Umbilical cord (tissue), 2 donors: ENCODE data around the gene ESAM. TPM values are rescaled to one million over a fixed set of nuclear protein-coding genes. Genes with fewer than 3 reads are reported as not detected.
"Not testable (repeated sequence)": the region's sequence is repeated elsewhere in the genome, so short reads cannot be mapped to it uniquely, and the experiment has no call there.

Source experiments
- DNase-seq: peaks from one replicate; pipeline ENCODE4 v3.0.0-alpha.2; 2015; ENCODE audit warnings: low spot score
- total RNA-seq: library from RNA; depleted of rRNA; stranded (reverse); fragments of >200 nt; gene quantifications from one replicate; pipeline ENCODE4 v1.2.3, GENCODE V29; 2014; ENCODE audit warnings: low replicate concordance; ENCODE audit not compliant: insufficient read depth

The ESAM gene
- total RNA-seq, 1 donor from 2014 or later: 9.4 TPM

DNA sequence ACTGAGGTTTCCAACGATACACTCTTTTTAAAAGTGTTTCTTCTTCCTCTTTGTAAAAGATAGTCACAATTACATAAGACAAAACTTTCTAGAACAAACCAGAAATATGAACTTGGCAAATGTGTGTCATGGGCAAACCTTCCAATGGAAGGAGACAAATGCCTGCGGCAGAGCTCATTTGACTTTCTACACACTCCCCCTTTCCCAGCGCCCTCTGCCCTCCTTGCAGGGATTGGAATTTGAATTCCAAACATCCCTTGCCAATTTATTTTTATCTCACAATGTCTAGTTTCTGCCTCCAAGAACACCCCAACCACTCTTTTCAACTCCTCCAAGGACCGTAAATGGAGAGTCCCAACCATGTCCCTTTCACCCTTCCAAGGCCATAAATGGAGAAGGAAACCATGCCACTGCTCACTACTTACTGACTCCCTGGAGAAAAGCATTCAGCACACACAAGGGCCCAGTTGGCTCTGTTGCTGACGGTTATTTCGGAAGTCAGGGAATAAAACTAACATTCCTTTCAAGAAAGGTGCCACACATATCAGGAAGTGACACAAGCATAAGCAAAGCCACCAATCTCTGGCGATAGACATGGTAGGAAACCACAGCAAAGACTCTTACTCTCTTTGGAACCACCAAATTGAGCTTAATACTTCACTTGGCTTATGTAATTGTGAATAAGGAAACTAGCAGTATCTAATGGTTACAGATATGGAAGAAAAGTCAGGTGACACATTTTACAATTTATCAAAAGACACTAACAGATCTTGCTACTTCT, 15.0 kb upstream of the ESAM start:
- DNase-seq: peak; percentile 37

DNA sequence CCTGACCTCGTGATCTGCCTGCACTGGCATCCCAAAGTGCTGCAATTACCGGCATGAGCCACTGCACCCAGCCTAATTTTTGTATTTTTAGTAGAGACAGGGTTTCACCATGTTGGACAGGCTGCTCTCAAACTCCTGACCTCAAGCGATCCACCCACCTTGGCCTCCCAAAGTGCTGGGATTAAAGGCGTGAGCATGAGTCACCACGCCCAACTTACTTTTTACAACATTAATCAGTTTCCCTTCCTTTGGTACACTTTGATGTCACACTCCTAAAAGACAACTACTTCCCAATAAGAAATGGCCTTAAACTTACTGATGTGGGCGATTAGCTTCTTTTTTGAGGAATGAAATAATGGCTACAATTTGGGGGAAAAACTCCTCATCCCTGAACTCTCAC, 8.9 kb upstream of the ESAM start:
- DNase-seq: not testable (repeated sequence)

DNA sequence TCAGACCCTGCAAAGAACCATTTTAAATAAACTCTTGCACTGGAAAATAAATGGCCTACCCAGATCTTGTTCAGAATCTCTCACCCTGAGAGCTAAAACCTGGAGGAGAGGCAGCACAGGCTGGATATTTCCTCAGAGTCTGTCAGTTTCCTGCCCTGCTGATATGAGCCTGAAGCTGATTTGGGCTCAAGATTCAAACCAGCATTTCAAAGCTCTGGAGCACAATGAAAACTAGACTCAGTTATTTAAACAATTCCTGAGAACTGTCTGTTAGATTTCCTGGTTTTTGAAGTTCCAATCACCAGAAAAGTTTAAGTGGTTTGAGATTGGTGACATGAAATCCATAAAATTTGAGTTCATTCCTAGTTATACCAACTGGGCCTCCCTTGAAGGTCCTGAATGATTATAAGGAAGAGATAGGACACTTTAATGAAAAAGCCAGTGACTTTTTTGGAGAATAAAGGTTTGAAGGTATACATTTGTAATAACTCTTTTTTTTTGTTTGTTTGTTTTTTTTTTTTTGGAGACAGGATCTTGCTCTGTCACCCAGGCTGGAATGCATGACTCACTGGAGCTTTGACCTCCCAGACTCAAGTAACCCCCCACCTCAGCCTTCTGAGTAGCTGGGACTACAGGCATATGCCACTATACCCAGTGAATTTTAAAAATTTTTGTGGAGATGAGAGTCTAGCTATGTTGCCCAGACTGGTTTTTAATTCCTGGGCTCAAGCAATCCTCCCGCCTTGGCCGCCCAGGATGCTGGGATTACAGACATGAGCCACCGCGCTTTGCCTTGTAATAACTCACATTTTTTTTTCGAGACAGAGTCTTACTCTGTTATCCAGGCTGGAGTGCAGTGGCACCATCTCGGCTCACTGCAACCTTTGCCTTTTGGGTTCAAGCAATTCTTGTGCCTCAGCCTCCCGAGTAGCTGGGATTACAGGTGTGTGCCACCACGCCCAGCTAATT, 8.0 kb upstream of the ESAM start:
- DNase-seq: no peak

DNA sequence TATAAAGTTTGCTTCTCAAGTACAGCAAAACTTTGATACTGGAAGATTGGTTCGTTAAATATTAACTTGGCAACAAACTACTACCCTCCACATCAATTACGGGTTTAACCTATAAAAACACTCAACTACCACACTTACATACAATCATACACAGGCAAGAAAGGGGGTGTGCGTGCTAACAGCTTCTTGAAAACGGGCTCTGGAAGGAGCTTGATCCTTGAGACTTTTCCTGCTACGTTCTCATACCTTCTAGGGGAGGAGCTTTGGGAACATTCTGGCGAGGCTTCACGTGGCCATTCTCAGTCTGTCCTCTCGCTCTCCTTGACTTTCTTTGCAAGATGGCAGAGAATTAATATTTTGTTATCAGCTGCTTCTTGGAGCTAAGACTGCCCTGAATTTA, 6.8 kb upstream of the ESAM start:
- DNase-seq: no peak

DNA sequence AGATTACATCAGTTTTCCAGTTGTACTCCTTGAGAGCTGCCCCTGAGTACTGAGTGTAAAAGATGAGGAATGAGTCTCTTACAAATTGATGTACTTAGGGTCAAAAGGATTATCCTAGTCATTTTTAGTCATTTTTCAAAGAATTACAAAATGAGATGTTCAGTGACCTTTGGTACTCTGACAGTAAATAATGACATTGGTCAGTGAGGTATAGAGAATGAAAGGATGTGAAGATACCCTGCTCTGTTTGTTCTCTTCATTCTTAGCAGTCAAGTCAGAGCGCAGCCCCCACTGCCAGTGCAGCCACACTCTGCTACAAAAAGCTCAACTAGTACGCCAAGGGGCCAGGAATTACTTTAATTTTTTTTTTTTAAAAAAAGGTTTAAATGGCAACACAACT, 4.1 kb upstream of the ESAM start:
- DNase-seq: no peak

DNA sequence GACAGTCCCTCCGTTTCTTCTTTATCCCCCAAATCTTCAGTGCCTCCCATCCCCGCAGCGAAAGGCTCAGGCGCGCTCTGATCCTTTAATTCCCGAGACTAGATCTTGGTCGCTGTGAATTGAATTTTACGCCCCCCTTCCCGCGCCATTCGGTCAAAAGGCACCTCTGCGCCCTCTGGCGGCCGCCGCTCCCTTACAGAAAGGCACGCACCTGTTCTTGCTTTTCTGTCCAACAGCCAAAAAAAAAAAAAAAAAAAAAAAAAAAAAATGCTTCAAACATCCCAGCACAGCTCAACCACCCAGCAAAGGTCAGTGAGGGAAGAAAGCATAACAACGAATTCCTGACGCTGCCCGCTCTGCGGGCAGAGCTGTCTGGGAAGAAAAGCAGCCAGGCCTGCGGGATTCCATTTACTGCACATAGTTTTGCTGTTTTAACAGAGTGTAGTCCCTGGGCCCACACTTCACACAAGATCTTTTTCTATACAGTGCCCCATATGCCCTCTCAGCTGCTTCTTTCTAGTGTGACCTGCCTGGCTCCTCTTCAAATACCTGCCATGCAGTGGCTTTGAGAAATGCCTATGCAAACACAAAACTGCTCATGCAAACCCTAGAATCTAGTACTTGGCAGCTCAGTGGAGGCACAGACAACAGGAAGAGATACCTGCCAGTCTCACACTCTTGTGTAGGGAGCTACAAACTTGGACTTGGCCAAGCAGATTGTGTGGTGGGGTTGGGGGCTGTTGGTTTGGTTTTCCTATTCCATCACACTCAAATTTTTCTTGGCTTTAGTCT, 1.3 kb upstream of the ESAM start:
- DNase-seq: peak; percentile 73

DNA sequence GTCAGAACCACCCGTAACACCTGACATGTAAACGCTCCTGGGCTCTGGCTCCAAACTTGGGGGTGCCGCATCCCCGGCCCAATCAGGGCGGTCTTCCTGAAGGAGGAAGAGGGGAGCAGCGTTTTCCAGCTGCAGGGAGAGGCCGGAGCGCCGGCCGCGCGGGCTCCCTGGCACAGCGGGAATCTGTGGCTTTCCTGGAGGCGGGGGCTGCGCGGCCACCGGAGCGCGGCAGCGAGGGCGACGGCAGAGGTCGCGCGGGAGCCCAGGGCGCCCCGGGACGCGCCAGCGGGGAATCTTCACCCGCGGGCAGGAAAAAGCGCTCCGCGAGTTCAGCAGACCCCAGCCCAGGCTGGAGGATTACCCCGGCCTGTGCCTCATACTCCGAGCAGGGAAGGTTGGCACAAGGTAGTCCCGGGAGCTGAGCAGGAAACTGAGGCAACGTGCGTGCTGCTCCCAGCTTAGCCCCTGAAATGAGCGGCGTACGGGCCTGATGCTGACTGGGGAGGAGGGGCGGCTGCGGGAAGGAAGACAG, 600 bp upstream of the ESAM start:
- DNase-seq: peak; percentile 17

DNA sequence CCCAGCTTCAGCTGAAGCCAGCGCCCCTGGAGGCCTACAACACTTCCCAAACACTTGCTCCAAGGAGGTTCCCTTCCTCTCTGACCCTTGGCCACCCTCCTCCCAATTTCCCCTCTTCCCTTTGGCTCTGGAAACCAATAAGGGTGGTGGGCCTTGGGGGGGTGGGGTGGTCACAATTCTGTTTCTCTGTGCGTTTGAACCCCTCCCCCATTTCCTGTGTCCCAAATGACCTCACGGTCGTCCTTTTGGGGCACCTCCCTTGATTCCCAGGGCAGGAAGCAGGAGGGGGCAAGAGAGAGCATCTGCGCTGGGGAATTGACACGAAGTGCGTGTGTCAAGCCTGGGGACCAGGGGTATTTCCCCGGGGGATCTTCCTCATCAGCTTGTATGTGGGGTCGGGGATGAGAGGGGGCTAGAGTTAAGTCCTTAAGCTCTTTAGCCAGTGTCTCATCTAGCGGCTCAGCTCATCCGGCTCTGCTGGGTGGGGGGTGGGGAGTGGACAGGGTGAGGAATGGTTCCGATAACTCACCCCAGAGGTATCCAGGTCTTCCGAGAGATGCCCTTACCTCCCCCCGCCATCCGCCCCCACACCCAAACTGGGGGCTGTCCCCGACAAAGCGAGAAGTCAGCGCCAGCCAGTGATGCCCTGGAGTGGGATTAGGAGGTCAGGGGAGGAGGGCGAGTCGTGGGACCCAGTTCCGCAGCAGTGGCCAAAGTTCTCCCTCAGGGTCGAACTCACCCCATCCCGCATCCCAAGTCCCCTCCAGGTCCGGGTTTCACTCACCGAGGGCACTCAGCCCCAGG, 587 bp downstream of the ESAM start:
- peak; percentile 26 for DNase-seq

DNA sequence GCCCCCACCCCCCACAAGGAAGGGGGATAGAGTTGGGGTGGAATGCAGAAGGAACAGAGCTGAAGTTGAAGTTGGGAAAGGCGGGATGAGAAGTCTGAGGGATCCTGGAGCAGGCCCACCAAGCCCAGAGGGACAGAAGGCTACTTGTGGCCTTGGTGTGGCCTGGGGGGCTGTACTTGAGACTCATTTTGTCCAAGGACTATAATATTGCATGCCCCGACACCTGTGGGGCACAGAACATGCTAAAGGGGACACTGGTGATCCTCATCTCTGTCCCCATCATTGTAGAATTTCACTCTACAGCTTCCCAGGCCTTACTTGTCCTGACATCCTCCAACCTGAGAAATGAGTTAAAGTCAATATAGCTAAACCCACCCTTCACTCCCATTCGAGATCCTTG, 1.3 kb downstream of the ESAM start:
- DNase-seq: no peak

DNA sequence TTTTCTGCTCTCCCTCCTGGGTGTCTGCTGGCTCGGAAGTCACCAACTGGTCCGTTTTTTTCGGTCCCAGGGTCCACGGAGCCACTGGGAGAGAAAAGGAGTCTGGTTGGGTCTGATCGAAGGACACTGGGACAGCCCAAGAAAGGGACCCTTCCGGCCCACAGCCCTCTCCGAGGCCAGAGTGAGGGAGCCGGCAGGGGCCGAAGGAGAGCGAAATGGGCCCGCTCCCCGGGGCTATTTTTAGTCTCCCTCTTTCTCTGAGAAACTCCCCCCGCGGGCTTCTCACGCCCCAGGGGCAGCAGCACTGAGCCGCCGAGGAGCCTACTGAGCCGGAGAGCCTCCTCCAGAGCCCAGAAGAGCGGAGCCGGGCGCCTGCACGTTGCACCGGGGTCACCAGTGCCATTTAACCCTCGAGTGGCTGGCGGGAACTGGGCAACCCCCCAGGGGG, 1.9 kb downstream of the ESAM start:
- peak; percentile 33 for DNase-seq

DNA sequence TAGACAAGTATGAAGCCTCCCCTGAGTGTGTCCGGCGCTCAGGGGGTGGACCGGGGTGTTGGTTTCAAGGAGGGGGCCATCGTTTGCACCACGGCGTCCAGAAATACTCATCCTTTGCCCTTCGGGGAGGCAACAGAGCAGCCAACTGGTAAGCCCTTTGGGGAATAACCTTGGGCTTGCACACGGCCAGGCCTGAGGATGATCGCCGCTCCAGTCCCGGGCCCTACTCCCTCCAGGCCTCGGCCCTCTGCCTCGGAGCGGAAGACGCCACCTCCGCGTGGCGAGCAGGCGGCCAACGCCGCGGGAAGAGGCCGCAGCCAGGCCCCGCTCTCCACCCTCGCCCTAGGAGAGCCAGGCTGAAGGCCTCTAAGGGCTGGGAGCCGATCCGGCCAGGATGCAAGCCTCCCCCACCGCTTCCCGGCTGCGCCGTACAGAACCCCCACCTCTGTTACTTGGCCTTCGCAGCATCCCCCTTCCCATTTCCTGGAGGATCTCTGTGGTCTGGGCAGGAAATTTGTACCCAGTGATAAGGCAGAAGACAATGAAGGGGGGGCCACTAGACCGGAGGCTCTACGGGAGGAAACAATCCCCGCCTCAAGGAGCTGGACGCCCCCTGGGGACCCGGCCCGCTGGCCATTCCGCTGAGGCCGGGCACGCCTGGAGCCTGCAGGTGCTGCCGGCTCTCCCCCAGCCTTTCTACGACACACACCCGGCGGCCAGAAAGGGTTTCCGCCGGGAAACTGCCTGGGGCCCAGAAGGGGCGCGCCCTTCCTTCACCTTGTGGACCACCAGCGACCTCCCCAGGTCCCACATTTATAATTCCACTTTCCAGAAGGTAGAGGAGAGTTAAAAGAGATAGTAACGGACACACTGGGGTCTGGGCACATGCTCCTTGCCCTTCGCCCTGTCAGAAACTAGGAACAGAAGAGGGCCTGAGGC, 2.6 kb downstream of the ESAM start:
- DNase-seq: peak; percentile 53

DNA sequence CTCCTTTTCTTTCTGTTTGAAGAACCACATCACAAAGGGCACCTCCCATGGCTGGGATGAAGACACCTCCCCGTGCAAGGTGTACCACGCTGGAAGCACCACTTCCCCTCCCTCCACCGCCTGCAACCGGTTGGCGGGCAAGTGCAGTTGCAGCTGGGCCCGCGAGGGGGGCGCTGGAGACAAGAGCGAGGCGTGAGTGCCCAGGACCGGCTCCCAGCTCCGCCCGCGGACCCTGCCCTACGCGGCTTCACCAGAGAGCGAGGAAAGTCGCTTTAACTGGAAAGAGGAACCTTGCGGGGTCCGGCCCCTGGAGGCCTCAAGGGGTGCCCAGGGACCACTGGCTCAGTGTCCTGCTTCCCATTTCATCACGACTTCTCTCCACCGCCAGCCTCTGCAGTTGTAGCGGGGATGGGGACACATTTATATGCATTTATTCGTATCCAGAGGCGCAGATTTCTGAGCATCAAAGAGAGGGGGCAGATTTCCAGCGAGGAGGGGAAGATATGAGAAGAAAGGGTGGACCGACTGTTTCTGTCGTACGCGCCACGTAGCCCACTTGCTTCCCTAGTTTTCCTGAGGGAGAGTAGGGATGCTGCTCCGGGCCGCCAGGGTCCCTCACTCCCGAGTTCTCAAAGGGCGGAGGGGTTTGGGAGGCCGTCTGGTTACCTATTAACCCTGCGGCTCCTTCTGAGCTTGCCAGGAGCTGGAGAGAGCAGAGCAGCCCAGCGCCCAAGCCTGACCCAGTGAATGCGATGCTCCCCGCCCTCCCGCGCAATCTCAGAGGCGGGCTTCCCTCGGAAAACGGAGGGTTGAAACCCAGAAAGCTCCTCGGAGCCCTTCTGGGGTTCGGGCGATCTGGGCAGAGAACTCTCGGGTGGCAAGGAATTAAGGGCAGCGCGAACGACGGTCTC, 3.5 kb downstream of the ESAM start:
- peak; percentile 62 for DNase-seq

DNA sequence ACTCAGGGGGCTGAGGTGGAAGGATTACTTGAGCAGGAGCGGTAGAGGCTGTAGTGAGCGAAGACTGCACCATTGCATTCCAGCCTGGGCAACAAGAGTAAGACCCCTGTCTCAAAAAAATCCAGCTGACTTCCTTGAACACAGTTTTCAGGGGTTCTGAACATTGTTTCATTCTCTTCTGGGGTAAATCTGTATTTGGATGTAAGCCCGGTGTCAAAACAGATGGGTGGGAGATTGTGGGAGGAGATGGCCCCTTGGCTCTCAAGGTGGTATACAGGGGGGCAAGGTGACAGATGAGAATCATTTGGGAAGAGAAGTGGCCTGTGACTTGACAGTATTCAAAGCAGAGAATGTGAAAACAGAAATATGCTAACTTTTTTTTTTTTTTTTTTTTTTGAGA, 4.8 kb downstream of the ESAM start:
- DNase-seq: no peak

DNA sequence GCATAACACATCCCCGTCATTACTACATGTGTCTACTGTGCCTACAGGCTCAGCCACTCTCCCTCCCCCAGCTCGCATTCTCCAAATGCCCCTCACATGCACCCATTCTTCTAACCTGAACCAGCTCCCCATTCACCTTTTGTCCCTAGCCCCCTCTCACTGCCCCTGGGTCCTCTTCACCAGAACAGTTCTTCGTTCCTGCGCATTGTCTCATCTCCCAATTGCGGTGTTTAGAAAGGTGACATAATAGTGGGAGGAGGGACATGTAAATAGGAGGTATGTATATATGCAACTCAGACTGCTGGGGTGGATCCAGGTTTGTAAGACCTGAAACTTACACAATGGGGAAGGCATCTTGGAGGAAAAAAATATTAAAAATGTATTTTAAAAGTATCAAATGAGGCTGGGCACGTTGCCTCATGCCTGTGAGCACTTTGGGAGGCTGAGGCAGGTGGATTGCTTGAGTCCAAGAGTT, 5.3 kb downstream of the ESAM start:
- DNase-seq: no peak

DNA sequence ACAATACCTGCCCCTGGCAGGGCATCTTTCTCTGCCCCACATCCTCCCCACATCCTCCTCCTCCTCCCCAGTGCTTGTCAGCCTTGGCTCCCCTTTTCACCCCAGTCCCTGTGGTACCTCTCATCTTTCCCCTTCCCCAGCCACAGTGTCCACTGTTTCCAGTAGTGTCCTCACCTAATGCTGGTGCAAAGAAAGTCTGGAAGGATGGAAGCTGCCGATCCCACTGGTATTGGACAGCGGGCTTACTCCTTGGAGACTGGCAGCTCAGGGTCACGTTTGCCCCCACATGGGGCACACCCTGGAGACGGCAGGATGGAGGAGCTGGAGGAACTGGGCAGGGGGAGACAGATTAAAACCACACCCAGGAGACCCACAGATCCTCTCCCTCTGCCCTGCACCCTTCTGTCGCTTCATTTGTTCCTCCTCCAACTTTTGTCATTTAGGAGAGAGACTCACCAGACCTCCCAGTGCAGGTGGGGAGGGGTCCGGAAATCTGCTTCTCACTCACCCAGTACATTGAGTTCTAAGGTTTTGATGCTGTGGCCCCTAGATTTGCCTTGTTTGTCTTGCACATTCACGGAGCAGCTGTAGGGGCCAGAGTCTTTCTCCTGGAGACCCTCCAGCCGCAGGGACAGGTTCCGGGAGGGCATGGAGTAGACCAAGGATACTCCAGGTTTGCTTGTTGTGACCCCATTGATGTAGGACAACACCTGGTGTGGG, 5.9 kb downstream of the ESAM start:
- no peak for DNase-seq

DNA sequence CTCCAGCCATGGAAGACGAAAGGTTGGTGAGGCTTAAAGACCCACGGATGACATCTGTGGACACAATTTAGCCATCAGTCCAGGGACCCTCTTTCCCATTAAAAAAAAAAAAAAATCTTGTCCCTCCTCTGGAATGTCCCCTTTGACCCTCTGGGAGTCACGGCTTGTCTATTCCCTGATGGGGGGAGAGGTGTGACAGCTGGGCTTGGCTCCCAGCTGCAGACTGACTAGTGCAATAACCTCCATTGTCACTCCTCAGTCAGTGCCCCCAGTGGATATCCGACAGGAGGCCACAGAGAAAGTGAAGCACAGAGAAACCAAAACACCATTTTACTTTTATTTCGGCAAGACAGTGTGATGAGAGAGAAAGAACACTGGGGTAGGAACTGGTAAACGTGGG, 7.4 kb downstream of the ESAM start:
- DNase-seq: no peak

DNA sequence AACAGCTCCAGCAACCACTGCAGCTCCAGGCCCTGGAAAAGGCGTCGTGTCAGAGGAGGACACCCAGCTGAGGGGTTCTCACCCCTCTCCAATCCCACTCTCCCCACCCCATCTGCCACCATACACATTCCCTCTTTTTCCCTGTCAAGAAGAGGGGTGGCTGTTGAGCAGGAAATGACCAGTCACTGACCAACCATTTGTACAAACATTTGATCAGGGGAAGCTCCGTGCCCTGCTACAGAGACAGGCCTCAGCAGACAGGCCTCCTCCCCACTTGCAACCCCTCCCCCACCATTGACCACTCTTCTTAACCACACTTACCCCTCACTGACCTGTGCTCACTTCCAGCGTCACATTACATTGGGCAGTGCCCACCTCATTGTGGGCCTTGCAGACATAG, 7.8 kb downstream of the ESAM start:
- DNase-seq: no peak

DNA sequence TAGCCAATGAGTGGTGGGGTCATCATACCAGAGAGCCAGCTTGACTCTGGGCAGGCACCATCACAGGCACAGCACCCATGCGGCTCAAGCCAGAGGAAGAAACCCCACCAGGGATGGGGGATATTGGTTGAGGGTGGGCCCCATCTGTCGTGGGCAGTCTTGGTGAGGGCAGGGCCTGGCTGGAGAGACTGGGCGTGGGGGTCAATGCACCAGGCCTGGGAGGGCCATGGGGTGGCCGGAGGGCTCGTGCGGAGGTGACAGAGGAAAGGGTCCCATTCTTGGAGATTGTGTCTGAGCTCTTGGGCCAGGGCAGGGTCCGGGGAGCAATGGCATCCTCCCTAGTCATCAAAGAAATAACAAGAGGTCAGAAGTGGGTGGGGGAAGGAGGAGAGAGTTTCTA, 8.5 kb downstream of the ESAM start:
- no peak for DNase-seq
